AG09319 (cell line): Measurements from ENCODE around the gene BHLHA15.

Source experiments
- DNase-seq: peaks from one replicate; pipeline ENCODE4 v3.0.0-alpha.2; 2010; ENCODE audit warnings: low read depth; ENCODE audit errors: extremely low read depth
- TF ChIP-seq, protein P1 (sequence below): IDR thresholded peaks from 2 replicates; pipeline ENCODE4 v1.5.1; 2011; ENCODE audit warnings: low read depth, mild to moderate bottlenecking, inconsistent platforms, low read length, moderate library complexity

BHLHA15 gene

GRCh38 chr7:98229991-98230745 is 18.9 kb downstream of the BHLHA15 start:
- TF ChIP-seq, protein P1, sequence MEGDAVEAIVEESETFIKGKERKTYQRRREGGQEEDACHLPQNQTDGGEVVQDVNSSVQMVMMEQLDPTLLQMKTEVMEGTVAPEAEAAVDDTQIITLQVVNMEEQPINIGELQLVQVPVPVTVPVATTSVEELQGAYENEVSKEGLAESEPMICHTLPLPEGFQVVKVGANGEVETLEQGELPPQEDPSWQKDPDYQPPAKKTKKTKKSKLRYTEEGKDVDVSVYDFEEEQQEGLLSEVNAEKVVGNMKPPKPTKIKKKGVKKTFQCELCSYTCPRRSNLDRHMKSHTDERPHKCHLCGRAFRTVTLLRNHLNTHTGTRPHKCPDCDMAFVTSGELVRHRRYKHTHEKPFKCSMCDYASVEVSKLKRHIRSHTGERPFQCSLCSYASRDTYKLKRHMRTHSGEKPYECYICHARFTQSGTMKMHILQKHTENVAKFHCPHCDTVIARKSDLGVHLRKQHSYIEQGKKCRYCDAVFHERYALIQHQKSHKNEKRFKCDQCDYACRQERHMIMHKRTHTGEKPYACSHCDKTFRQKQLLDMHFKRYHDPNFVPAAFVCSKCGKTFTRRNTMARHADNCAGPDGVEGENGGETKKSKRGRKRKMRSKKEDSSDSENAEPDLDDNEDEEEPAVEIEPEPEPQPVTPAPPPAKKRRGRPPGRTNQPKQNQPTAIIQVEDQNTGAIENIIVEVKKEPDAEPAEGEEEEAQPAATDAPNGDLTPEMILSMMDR: no peak
- DNase-seq: no peak

- TF ChIP-seq, protein P1: no peak
- no peak for DNase-seq
Measured at GRCh38 chr7:98230746-98231471, 19.7 kb downstream of the BHLHA15 start.

DNA sequence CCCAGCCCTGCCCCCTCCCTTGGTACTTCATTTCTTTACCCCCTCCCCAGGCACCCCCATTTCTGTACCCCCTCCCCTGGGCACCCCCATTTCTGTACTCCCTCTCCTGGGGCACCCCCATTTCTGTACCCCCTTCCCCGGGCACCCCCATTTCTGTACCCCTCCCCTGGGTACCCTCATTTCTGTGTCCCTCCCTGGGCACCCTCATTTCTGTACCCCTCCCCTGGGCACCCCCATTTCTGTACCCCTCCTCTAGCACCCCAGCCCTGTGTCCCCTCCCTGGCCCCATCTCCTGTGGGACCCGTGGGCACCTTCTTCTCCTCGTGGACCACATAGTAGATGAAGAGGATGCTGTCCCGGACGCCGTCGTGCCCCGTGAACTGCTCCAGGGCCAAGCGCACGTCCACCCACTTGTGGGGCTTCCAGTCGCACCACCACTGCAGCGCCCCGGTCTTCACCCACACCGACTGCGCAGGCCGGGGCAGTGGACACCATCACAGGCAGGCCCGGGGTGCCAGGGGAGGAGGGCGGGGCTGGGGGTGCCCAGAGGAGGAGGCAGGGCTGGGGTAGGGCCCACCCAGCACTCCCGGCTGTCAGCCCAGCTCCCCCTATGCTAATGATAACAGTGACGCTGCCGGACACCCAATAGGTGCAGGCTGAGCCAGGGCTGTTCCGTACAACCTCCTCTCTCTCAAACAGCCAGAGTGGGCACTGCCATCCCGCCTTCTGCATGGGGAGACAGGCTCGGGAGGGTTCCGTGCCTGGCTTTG is 20.4 kb downstream of the BHLHA15 start:
- DNase-seq: no peak
- TF ChIP-seq, protein P1: no peak

GRCh38 chr7:98232263-98232585 is 21.0 kb downstream of the BHLHA15 start:
- DNase-seq: no peak

DNA sequence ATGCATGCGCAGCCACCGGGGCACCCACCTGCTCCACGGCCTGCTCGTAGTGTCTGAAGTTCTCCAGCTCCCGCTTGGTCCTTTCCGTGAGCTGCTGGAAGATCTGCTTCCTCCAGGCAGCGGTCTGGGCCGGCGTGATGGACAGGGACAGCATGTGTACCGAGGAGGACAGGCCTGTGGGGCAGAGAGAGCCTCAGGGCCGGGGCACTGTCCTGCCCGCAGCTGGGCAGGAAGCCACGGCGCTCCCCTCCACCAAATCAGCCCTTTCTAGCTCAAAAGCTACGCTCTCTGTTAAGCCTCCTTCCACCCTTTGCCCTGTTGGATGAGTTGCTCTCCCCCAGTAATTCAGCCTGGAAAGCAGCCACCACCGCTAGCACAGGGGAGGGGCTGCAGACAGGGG is 21.6 kb downstream of the BHLHA15 start:
- no peak for DNase-seq
- TF ChIP-seq, protein P1: no peak

More at GRCh38 chr7:98232263-98232585, 21.0 kb downstream of the BHLHA15 start:
- TF ChIP-seq, protein P1: no peak

DNA sequence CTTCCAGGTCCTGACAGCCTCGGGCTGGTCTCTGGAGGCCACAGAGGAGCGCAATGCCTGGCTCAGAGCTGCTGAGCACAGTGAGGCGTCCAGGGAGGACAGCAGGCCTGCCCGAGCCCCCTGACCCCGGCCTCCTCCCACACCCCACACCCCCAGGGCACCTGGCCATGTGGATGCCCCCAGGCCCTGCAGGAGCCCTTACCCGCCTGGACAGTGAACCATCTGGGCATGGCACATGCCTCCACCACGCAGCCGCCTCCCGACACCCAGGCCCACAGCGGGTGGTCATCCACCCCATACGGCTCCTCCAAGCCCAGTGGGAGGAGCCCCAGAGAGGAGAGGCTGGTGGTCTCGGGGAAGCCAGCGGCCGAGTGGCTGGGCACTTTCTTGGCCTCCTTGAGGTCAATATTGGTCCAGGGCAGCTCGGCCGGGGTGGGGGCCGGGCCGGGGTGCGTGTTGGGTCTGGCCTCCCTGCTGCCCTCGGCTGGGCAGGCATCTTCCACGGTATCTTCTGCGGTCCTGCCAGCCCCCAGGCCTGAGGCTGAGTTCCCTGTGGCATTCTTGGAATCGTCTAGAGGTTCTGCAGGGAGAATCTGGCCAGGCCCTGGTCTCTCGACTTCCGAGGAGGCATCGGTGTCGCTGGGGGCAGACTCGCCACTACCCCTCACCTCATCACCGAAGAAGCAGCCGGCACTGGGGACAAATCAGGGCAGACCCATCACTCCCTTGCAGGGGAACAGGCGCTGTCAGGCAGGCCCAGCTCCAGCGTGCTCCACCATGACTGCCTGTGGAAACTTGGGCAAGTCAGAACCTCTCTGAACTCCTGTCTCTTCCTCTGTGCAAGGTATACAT is 22.2 kb downstream of the BHLHA15 start:
- TF ChIP-seq, protein P1: no peak
- no peak for DNase-seq
